ENCODE results near the gene IPO13.

Gene IPO13

DNA sequence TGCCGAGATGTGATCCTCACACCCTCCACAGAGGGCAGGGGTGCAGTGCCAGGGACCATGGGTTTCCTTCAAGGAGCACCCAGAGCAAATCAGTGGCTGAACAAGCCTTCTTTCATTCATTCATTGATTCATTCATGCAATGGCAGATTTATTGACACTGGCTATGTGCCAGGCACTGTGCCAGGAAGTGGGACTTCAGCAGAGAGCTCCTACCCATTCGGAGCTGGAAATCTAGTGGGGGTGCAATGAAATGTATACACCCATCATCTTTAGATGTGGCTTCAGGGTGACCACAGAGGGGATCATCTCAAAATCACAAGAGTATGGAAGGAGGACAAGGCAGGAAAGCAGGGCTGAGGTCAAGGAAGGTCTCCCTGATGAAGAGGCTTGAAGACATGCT, 65.7 kb downstream of the IPO13 start:
- DNase-seq (ENCODE audit: low read depth): no peak

DNA sequence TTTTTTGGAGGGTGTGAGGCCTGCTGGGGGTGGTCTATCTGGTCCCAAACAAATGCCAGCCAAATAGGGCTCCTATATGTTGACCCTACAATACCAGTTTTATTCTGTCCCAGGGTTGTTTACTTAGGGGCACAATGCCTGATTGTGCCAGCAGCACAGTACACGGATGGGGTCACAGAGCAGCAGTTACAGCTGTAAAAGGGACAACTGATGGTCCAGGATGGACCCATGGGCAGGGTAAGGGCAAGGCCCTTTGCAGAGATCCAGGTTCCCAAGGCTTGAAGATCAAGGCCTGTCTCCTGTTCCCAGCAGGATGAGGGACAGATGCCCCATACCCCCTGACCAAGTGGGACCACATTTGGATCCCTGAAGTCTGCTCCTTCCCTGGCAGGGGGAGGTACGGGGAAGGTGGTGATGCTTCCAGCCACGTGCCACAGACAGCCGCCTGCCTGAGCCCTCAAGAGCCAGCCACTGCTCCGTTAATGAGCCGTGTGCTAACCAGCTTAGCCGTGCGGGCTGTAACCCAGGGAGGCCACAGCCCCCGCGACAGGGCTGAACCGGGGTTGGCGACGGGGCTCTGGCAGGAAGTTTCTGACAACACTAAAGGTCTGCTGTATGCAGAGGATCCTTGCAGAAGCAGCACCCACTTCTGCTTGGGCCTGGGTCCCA, 66.3 kb downstream of the IPO13 start:
- DNase-seq (ENCODE audit: low read depth): no peak

DNA sequence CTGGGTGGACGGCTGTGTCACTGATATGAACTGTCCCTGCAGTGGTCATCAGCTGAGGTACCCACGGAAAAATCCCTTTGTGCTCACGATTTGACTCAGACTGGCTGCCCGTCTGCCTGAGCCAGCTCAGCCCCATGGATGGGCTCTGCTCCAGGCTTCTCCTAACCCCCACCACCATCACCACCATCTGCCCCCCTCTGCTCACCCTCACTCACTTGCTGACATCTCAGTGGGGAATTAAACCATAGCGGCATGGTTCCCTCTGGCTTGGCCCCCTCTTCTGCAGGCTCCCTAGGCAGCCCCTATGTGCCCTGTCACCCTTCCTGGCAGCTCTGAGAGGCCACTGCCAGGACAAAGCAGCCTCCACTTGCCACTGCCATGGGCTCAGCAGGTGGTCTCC, 67.2 kb downstream of the IPO13 start:
- DNase-seq (ENCODE audit: low read depth): no peak

DNA sequence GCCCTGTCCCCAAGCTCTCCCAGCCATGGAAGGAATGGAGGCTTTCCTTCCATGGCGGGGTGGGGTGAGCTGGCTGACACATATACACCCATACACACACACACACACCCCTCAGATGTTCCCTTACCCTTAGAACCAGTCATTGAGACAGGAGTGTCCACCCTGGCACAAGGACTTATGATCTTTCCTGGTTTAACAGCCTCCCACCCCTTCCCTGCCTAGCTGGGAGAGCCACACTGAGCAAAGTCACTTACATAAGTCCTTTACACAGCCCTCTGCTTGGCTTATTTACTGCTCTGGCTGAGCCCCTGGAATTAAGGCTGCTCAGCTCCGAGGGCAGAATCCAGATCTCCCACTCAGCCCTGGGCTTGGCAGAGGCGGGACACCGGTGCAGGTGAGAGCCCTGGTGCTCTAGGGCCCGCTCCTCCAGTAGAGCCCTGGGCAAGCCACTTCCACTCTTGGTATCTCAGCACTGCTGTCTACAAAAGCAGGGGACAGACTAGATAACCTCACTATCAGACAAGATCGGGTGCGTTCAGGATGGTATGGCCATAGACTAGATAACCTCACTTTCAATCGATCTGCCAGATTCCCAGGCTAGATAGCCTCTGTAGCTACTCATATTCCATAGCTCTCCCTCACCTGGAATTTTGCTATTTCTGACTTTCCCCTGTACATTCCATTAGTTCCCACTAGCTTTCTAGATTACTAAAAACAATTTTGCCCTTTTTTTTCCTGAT, 67.8 kb downstream of the IPO13 start:
- DNase-seq (ENCODE audit: low read depth): no peak

DNA sequence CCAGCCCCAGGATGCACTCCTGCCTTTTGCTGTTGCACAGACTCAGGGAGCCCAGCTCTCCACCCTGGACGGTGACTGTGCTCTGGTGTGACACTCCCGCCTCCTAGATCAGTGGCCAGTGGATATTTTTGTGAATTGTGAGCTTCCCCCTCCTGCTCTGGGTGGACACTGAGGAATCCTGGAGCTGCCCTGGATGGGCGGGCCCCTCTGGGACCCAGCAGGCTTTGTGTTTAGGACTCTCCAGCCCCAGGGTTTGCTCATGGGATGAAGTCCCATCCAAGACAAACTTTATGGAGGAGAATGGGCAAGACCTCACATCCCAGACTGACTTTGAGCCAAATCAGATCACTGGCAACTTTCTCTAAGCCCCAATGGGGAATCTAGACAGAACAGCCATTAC, 68.5 kb downstream of the IPO13 start:
- DNase-seq (ENCODE audit: low read depth): no peak

DNA sequence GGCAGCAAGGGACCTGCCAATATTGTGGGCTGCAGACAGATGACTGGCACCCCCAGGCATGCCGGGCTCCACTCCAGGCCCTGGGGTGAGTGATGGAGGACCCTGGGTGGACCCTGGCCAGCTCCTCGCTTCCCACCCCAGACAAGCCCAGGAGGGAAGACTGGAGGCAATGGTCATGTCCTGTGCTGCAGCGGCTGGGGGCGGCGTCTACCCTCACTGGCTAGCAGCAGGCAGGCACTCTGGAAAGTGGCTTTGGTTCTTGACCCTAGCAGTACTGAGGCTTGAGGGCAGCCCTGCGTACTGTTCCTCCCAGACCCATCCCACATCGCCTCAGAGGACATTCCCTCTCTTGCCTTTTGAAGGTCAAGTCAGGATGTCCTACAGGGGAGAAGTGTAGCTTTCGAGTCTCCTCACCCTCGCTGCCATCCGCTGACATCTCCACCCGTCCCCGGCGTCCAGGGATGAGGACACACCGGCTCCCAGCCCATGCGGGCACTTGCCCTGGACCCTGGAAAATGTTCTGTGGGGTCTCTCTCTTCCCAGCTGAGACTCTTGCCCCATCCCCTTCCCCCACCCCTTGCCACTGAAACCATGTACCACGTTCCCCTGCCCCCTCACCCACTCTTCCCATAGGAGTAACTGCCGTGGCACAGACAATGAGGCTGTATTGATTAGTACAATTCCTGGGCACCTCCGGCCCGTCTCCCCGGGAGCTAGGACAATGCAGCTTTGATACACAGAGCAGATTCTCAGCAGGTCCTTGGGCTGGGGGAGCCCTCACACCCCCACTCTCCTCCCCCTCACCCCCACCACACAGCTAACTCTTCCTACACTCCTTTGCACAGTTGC, 69.5 kb downstream of the IPO13 start:
- no peak for DNase-seq (ENCODE audit: low read depth)

DNA sequence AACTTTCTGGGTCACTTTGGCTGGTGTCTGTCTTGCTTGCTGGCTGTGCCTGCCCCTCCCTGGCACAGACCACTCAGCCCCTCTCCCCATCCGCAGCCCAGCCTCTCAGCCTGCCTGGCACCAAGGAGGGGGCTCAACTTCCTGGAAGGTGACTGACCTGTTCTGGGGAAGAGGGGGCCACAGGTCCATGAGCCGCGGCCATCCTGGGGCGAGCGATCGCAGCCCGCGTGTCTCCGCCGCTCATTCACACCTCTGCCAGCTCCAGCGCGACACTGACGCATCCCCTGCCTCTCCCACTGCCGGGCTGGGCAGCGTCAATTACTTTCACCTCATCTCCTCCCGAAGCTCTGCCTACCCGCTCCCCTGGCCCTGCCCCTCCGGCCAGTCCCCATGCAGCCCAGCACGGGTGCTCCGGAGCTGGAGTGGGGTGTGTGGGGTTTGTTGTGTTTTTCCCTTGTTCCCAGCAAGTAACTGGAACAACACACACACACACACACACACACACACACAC, 70.2 kb downstream of the IPO13 start:
- no peak for DNase-seq (ENCODE audit: low read depth)
